Fibroblast of skin of abdomen (primary cell): ENCODE data around the gene ATG10.

ENCODE experiments used
- DNase-seq: peaks from one replicate; pipeline ENCODE4 v3.0.0-alpha.2; 2013

ATG10 gene

DNA sequence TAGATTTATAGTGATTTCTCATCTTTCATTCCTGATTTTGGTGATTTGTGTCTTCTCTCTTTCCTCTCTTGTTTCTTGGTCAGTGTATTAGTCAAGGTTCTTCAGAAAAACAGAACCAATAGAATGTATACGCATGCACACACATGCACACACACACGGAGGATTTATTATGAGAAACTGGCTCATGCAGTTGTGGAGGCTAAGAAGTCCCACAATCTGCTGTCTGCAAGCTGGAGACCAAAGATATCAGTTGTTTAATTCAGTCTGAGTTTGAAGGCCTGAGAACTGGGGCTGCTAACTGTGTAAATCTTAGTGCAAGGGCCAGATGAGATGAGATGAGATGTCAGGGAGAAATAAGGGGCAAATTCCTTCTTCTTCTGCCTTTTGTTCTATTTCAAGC lies 312.1 kb downstream of the ATG10 start:
- no peak for DNase-seq

DNA sequence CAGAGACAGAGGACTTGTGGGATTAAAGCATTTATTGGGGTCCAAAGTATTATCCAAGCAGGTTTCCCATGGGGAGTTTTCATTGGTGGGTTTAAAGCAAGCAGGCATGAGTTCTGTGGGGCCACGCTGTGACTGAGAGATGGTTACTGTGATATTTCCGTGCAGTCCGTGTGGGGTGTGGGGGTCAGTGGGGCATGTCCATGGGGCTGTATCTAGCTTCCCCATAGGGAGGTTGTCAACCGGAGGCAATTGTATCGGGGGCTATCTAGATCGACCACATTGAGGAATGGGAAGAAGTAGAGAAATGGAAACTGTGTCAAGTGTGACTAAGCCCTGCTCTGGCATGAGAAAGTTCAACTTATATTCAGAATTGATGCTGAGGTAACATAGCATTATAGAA lies 313.4 kb downstream of the ATG10 start:
- DNase-seq, result no peak

DNA sequence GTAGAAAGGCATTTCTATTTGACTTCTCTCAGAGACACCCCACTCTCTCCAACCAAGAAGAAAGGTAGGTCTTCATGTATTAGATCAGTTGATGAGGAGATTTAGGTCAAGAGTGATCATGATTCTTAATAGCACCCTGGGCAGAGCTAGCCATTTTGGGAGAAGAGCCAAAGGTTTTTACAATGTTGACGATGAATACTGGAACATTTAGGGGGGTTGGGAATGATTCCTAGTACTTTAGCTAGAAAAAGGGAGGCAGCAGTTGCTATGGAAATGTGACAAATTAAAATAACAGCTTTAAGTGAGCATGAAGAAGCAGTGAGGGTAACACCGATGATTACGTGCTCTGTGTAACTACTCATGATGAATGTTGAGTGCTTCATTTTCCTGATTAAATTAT lies 315.8 kb downstream of the ATG10 start:
- DNase-seq, result no peak

DNA sequence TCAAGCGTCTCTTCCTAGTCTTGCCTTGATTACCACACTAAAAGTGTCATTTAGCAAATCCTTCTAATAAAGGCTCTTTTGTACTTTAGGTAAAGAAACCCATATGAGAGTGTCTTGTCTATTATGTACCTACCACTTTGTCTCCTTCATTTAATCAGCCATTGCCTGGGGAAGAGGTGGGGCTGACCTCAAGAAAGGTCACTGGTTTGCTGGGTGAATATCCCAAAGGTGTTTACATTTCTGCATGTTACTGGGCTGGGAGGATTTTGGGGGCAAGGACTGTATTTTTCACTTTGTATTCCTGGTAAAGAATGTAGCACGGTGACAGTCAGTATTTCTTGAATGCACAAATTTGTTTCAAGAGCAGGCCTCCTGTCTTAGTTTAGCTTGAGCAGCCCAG lies 318.2 kb downstream of the ATG10 start:
- no peak for DNase-seq

DNA sequence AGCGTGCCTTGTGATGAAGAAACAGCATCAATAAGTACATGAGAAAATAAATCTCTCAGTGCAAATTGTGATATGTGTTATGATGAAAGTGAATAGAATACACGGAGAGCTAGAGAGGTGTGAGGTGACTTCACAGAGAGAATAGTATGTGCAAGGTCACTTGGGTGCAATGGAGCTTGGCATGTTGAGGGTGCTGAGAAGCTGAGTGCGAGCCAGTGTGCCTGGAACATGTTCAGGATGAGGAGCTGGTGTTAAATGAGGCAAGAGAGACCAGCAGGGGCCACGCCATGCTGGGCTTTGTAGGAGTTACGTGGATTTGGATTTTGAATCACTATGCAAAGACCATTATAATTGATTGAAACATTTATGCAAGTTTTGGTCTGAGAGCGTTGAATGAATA lies 319.1 kb downstream of the ATG10 start:
- no peak for DNase-seq

DNA sequence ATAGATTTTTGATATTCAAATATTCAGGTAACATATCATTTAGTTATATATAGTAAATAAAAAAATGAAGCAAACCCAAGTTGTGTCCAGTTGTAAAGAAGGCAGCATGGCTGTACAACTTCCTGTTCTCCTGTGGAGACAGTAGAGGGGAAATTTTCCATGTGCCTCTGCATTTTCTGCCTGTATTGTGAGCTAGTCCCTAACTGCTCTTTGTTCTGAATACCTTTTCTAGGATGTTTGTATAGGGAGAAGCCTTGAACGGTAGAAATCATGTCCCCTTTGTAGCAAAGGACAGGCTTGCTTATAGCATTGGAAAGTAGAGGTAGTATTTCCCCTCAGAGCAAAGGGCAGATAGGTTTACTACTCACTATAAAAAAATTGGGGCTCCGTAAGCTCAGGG lies 319.6 kb downstream of the ATG10 start:
- DNase-seq, result no peak

DNA sequence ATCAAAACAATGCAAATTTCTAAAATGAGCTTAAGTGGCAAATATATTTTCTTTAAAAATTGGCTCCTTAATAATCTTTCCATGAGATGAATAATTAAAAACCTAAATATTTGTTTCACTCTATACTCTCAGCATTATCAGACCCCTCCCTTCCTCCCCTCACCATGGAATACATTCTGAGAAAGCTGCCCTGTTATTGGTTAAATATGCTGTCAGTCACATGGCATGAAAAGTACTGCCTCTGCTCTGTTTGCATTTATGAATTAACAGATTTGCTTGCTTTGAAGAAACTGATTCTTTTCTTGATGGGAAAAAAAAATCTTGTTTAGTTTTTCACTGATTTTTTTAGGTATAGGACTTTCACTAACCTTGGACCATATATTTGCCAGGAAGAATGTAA lies 323.3 kb downstream of the ATG10 start:
- DNase-seq, result no peak

DNA sequence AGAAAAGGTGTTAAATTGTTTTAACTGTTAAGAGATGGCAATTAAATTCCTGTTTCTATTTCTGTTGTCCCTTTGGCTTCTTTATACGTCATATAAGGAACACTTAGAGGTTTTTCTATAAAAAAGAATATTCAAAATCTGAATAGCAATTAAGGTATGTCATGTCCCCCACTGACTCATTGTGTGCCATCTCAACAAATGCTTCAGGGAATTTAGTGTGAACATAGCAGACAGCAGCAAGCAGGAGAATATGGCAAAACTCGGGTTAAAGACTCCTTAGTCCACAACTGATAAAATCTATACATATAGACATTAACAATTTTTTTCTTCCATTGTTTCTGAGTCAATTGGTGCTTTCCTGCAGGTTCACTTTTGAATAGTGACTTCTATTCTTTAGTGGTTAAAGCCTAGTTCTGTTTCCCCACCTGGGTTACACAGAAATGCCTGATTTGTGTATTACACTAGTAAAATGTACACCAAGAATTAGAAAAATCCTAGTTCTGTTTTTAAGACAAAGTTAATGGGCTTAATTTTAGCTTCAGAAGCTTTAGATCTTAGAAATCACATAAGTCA lies 324.2 kb downstream of the ATG10 start:
- no peak for DNase-seq

DNA sequence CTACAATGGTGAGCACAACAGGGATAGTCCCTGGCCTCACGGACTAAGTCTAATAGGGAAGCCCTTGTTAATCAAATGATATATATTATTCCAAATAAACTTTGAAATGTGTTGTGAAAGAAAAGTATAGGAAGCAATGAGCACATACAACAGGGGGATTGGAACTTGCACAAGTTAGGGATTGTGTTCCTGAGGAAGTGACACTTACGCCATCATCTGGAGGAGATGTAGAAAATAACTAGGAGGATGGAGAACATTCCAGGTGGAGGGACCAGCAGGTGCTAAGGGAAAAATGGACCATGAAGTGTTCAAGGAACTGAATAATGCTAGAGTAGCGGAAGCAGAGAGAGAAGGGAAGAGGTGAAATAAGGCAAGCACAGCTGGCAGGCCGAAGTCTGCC lies 325.1 kb downstream of the ATG10 start:
- DNase-seq, result no peak

DNA sequence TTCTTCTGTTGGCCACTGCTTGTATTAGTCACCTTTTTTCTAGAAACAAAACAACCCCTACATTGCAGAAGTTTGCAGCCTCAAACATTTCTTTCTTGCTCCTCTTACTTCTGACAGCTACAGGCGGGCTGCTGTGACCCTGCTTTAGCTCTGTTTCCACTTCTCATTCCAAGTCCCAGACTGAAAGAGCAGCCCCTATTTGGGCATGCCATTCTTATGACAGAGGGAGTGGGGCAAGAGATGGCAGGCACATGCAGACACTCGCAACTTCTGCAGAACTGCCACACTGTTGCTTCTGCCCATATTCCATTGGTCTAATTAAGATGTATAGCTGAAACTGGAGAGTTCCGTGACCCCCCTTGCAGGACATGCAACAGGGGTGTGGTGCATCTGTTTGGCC lies 325.9 kb downstream of the ATG10 start:
- DNase-seq, result no peak

DNA sequence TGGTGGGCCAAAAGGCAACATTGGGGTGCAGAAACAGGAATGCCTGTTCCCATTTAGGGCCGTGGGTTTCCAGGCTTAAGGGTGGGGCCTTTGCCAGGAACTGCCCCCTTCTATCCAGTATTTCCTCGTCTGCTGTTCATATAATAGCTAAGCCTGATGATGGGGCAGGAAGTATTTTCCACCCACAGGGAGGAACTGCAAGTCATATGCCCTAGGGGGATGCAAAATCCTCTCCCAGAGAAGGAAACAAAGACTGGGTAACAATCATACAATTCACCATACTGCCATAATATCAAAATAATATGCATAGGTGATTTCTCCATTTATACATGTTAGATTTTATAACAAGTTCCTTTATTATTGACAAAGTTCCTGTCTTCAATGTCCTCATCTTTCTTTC lies 326.8 kb downstream of the ATG10 start:
- no peak for DNase-seq

DNA sequence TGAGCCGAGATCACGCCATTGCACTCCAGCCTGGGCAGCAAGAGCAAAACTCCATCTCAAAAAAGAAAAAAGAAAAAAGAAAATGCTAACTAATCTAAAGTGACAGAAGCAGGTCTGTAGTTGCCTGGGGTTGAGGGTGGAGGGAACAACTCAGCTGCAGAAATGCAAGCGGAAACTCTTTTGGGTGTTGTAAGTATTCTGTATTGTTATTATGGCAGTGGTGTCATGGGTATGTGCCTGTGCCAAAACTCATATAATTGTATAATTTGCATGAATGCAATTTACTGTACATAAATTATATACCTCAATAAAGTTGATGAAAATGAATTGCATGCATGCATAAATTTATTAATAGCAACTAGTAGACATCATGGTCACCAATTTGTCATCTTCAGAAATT lies 329.4 kb downstream of the ATG10 start:
- DNase-seq, result no peak
